MM.1S (cell line): Measurements from ENCODE around the gene C1orf56.
"Not testable (repeated sequence)": the region's sequence is repeated elsewhere in the genome, so short reads cannot be mapped to it uniquely, and the experiment has no call there.

Source experiments
- DNase-seq: peaks from one replicate; pipeline ENCODE4 v3.0.0-alpha.2; 2015
- H2AFZ ChIP-seq: fragments of 300-600 bp; sonication (generic); 2 replicates; pipeline ENCODE4 v1.6.0; 2016; ENCODE audit warnings: antibody characterized with exemption, low read length
- H3F3A ChIP-seq: fragments of 300-600 bp; sonication (generic); 2 replicates; pipeline ENCODE4 v1.6.1; 2016; ENCODE audit warnings: mild to moderate bottlenecking, antibody characterized with exemption, low read length, moderate library complexity, mixed read lengths; ENCODE audit not compliant: insufficient read depth
- H3K27ac ChIP-seq: fragments of 300-600 bp; sonication (generic); 2 replicates; pipeline ENCODE4 v1.5.1; 2016; ENCODE audit warnings: mild to moderate bottlenecking, low read length
- H3K27me3 ChIP-seq: fragments of 300-600 bp; sonication (generic); replicated peaks from 2 replicates; pipeline ENCODE4 v1.6.0; 2016; ENCODE audit warnings: low read length; ENCODE audit not compliant: insufficient read depth
- H3K36me3 ChIP-seq: fragments of 300-600 bp; sonication (generic); replicated peaks from 2 replicates; pipeline ENCODE4 v1.6.1; 2016; ENCODE audit warnings: mild to moderate bottlenecking, low read length, mixed read lengths; ENCODE audit not compliant: insufficient read depth
- H3K4me1 ChIP-seq: fragments of 300-600 bp; sonication (generic); 2 replicates; pipeline ENCODE4 v1.6.1; 2016; ENCODE audit warnings: low read length, mixed read lengths
- H3K4me2 ChIP-seq: fragments of 300-600 bp; sonication (generic); 2 replicates; pipeline ENCODE4 v1.6.0; 2016; ENCODE audit warnings: low read depth, low read length
- H3K4me3 ChIP-seq: fragments of 300-600 bp; sonication (generic); 2 replicates; pipeline ENCODE4 v1.5.1; 2016; ENCODE audit warnings: low read length, mixed read lengths
- H3K79me2 ChIP-seq: fragments of 300-600 bp; sonication (generic); 2 replicates; pipeline ENCODE4 v1.6.1; 2016; ENCODE audit warnings: mixed run types, low read length, mixed read lengths
- H3K9ac ChIP-seq: fragments of 300-600 bp; sonication (generic); 2 replicates; pipeline ENCODE4 v1.6.1; 2016; ENCODE audit warnings: low read length, mixed read lengths
- H3K9me2 ChIP-seq: fragments of 300-600 bp; sonication (generic); replicated peaks from 2 replicates; pipeline ENCODE4 v1.6.1; 2016; ENCODE audit warnings: mild to moderate bottlenecking, low read length, mixed read lengths; ENCODE audit not compliant: insufficient read depth
- H3K9me3 ChIP-seq: fragments of 300-600 bp; sonication (generic); replicated peaks from 2 replicates; pipeline ENCODE4 v1.6.1; 2016; ENCODE audit warnings: mild to moderate bottlenecking, low read length, mixed read lengths; ENCODE audit not compliant: insufficient read depth
- H4K20me1 ChIP-seq: fragments of 300-600 bp; sonication (generic); 2 replicates; pipeline ENCODE4 v1.6.1; 2016; ENCODE audit warnings: mild to moderate bottlenecking, low read length, moderate library complexity, mixed read lengths; ENCODE audit not compliant: insufficient read depth
- EZH2 ChIP-seq: fragments of 300-600 bp; sonication (generic); optimal IDR thresholded peaks from 2 replicates; pipeline ENCODE3; 2017; ENCODE audit warnings: low read depth, mild to moderate bottlenecking, antibody characterized with exemption, low read length, mixed read lengths
- EZH2phosphoT487 ChIP-seq: fragments of 300-600 bp; sonication (generic); IDR thresholded peaks from 2 replicates; pipeline ENCODE4 v1.6.1; 2018; ENCODE audit warnings: antibody characterized with exemption, low read length
- TF ChIP-seq, protein P1 (sequence below): fragments of 300-600 bp; sonication (generic); IDR thresholded peaks from 2 replicates; pipeline ENCODE4 v1.5.1; 2016; ENCODE audit warnings: antibody characterized with exemption, low read length, mixed read lengths

Gene C1orf56

DNA sequence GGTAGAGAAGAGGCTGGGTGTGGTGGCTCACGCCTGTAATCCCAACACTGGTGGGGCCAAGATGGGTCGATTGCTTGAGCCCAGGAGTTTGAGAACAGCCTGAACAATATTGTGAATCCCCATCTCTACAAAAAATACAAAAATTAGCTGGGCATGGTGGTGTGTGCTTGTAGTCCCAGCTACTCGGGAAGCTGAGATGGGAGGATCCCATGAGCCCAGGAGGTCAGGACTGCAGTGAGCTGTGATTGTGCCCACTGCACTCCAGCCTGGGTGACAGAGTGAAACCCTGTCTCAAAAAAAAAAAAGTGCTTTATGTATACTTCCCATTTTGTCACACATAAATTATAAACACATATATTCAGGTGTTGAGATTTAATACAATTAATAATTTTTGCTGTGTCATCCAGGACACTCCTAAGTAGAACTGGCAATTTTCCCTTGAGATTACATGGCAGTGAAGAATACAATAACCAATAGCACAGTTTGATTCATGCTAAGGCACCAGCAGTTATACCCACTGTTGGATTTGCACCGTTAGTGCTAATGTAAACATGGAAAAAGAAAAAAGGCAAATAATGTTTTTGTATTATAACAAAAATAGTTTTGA is 38.5 kb downstream of the C1orf56 start:
- H3K9ac ChIP-seq = no peak overlapping the region
- no peaks in the 10 kb centered on the region for H3K9me3 ChIP-seq
- no peaks in the 10 kb centered on the region for H3K27me3 ChIP-seq
- H3F3A ChIP-seq = no peaks in the 10 kb centered on the region
- no peaks in the 10 kb centered on the region for H4K20me1 ChIP-seq
- H3K9me2 ChIP-seq = no peaks in the 10 kb centered on the region
- no peaks in the 10 kb centered on the region for H3K36me3 ChIP-seq
- no peak overlapping the region for H3K27ac ChIP-seq
- no peak overlapping the region for H3K4me2 ChIP-seq
- no peaks in the 10 kb centered on the region for H3K79me2 ChIP-seq
- TF ChIP-seq, protein P1, sequence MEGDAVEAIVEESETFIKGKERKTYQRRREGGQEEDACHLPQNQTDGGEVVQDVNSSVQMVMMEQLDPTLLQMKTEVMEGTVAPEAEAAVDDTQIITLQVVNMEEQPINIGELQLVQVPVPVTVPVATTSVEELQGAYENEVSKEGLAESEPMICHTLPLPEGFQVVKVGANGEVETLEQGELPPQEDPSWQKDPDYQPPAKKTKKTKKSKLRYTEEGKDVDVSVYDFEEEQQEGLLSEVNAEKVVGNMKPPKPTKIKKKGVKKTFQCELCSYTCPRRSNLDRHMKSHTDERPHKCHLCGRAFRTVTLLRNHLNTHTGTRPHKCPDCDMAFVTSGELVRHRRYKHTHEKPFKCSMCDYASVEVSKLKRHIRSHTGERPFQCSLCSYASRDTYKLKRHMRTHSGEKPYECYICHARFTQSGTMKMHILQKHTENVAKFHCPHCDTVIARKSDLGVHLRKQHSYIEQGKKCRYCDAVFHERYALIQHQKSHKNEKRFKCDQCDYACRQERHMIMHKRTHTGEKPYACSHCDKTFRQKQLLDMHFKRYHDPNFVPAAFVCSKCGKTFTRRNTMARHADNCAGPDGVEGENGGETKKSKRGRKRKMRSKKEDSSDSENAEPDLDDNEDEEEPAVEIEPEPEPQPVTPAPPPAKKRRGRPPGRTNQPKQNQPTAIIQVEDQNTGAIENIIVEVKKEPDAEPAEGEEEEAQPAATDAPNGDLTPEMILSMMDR = no peak
- no peak for TF ChIP-seq EZH2phosphoT487
- no peak for TF ChIP-seq EZH2
- DNase-seq = no peak
- no peaks in the 10 kb centered on the region for H3K4me1 ChIP-seq
- H2AFZ ChIP-seq = no peak overlapping the region
- no peak overlapping the region for H3K4me3 ChIP-seq

DNA sequence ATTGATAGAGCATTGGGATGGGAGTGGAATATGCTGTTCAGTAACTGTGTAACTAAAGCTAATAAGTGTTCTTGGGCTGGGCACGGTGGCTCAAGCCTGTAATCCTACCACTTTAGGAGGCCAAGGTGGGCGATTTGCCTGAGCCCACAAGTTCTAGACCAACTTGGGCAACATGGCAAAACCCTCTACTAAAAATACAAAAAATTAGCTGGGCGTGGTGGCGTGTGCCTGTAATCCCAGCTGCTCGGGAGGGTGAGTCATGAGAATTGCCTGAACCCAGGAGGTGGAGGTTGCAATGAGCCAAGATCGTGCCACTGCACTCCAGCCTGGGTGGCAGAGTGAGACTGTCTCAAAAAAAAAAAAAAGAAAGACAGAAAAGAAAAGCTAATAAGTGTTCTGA is 49.9 kb downstream of the C1orf56 start:
- not testable (repeated sequence) for H3K79me2 ChIP-seq, H3K4me2 ChIP-seq, H2AFZ ChIP-seq, H3K27ac ChIP-seq, H3K9me3 ChIP-seq, DNase-seq, H3K36me3 ChIP-seq, H4K20me1 ChIP-seq, H3F3A ChIP-seq, H3K9me2 ChIP-seq, H3K9ac ChIP-seq, H3K4me3 ChIP-seq, H3K27me3 ChIP-seq, H3K4me1 ChIP-seq

DNA sequence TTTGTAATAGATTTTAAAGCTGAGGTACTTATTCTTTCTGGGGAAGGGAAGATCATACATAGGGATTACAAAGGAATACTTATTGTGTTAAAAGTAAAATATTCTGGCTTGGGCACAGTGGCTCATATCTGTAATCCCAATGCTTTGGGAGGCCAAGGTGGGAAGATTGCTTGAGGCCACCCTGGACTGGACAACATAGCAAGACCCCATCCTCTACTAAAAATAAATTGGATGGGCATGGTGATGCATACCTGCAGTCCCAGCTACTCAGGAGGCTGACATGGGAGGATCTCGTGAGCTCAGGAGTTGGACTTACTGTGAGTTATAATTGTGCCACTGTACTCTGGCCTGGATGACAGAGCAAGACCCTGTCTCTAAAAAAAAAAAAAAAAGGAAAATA is 50.6 kb downstream of the C1orf56 start:
- TF ChIP-seq EZH2 = no peak
- TF ChIP-seq EZH2phosphoT487 = no peak
- TF ChIP-seq, protein P1 = no peak

More for the DNA sequence above, 50.6 kb downstream of the C1orf56 start:
- Histone ChIP-seq H3K36me3 (no peaks in the 10 kb centered on the region), H3K27me3 (no peaks in the 10 kb centered on the region), H3K4me2 (no peak overlapping the region), H4K20me1 (no peaks in the 10 kb centered on the region), H3K79me2 (no peaks in the 10 kb centered on the region), H3K9ac (no peak overlapping the region), H3K9me2 (no peaks in the 10 kb centered on the region), H3F3A (no peaks in the 10 kb centered on the region), H3K27ac (no peak overlapping the region), H2AFZ (no peak overlapping the region), H3K9me3 (no peaks in the 10 kb centered on the region), H3K4me1 (no peaks in the 10 kb centered on the region), H3K4me3 (no peak overlapping the region)
- no peak for DNase-seq
